Naive thymus-derived CD8-positive, alpha-beta T cell (primary cell): ENCODE measurements around the gene OCA2. TPM values are rescaled to one million over a fixed set of nuclear protein-coding genes. Genes with fewer than 3 reads are reported as not detected.

Experiments
- ATAC-seq, 2 donors: fragments of 150-1000 bp; cut with Tn5 transposase in 1 of 2; sonication (Bioruptor Pico), chemical (Tn5 transposase) in 1 of 2; 1 replicate in 1 of 2; 2 replicates in 1 of 2; pipeline ENCODE4 v1.10.0; 2021; ENCODE audit warnings: mild to moderate bottlenecking in 2 of 2, moderate library complexity in 2 of 2
- POLR2A ChIA-PET: fragments of 350-600 bp; sonication (Branson Sonifier 250); formaldehyde crosslinking; loops from one replicate; lab custom pipeline; 2021; ENCODE audit warnings: antibody characterized with exemption; lab: Charles Lee
- DNase-seq, 10 donors: peaks; one replicate each; pipeline versions ENCODE4 v3.0.0 to v3.0.0-alpha.2; 2020 to 2022
- H3K27ac Mint-ChIP-seq, 10 donors: one replicate each; pipeline ENCODE4 v1.8.0; 2020 to 2022; ENCODE audit warnings: mild to moderate bottlenecking in 10 of 10, mixed read lengths in 10 of 10, moderate library complexity in 4 of 10, inconsistent platforms in 1 of 10
- H3K27me3 Mint-ChIP-seq, 5 donors: one replicate each; pipeline ENCODE4 v1.8.0; 2021 to 2022; ENCODE audit warnings: mixed read lengths in 5 of 5
- H3K36me3 Mint-ChIP-seq, 3 donors: one replicate each; pipeline ENCODE4 v1.8.0; 2020 to 2022; ENCODE audit warnings: mixed read lengths in 3 of 3, mild to moderate bottlenecking in 2 of 3, inconsistent platforms in 1 of 3
- H3K4me1 Mint-ChIP-seq, 4 donors: one replicate each; pipeline ENCODE4 v1.8.0; 2021 to 2022; ENCODE audit warnings: mixed read lengths in 4 of 4
- H3K4me3 Mint-ChIP-seq, 10 donors: one replicate each; pipeline ENCODE4 v1.8.0; 2020 to 2022; ENCODE audit warnings: mild to moderate bottlenecking in 10 of 10, mixed read lengths in 10 of 10, moderate library complexity in 6 of 10, inconsistent platforms in 1 of 10
- H3K9me3 Mint-ChIP-seq, 9 donors: one replicate each; pipeline ENCODE4 v1.8.0; 2020 to 2022; ENCODE audit warnings: mixed read lengths in 9 of 9, mild to moderate bottlenecking in 3 of 9, inconsistent platforms in 1 of 9, moderate library complexity in 1 of 9
- polyA plus RNA-seq, 3 donors: library from polyadenylated mRNA; unstranded; fragments of 300-500 nt; fragmentation: Illumina TruSeq; gene quantifications; one replicate each; pipeline ENCODE4 v1.2.3, GENCODE V29; 2021
- total RNA-seq, 8 experiments: library from RNA in 2 of 8; stranded (reverse) in 2 of 8; gene quantifications; one replicate each; pipeline ENCODE4 v1.2.3 and lab custom pipeline; 2021 to 2026

Gene OCA2
- total and polyA plus RNA-seq, 5 experiments from 2014 or later, result not detected

GRCh38 chr15:27872355-27872754 is 226.8 kb downstream of the OCA2 start:
- no peak overlapping the region for H3K27ac Mint-ChIP-seq
- no peaks in the 10 kb centered on the region for H3K4me1 Mint-ChIP-seq
- ATAC-seq (no peak), DNase-seq (no peak)
- H3K27me3 Mint-ChIP-seq, result peaks cover 1 to 9% (median 4%) of the 10 kb centered on the region in 5 donors
- POLR2A ChIA-PET, result no interaction called here
- H3K36me3 Mint-ChIP-seq, result no peaks in the 10 kb centered on the region
- no peaks in the 10 kb centered on the region for H3K9me3 Mint-ChIP-seq
- no peak overlapping the region for H3K4me3 Mint-ChIP-seq

GRCh38 chr15:27871902-27872260 is 227.2 kb downstream of the OCA2 start:
- Mint-ChIP-seq H3K4me1 (no peaks in the 10 kb centered on the region), H3K27ac (no peak overlapping the region), H3K27me3 (peaks cover 1 to 9% (median 4%) of the 10 kb centered on the region in 5 donors), H3K9me3 (no peaks in the 10 kb centered on the region), H3K4me3 (no peak overlapping the region), H3K36me3 (no peaks in the 10 kb centered on the region)
- ATAC-seq, result no peak
- POLR2A ChIA-PET, result no interaction called here
- DNase-seq, result no peak

GRCh38 chr15:27871078-27871901 is 227.8 kb downstream of the OCA2 start:
- H3K4me3 Mint-ChIP-seq, result no peak overlapping the region

GRCh38 chr15:27870320-27870719 is 228.8 kb downstream of the OCA2 start:
- Mint-ChIP-seq H3K36me3 (no peaks in the 10 kb centered on the region), H3K4me3 (no peak overlapping the region), H3K27ac (no peak overlapping the region), H3K27me3 (peaks cover 1 to 9% (median 4%) of the 10 kb centered on the region in 5 donors), H3K9me3 (no peaks in the 10 kb centered on the region), H3K4me1 (no peaks in the 10 kb centered on the region)
- POLR2A ChIA-PET, result no interaction called here
- DNase-seq (no peak), ATAC-seq (no peak)

More at GRCh38 chr15:27871078-27871901, 227.8 kb downstream of the OCA2 start:
- H3K9me3 Mint-ChIP-seq, result no peaks in the 10 kb centered on the region
- POLR2A ChIA-PET, result no interaction called here
- H3K27ac Mint-ChIP-seq, result no peak overlapping the region
- DNase-seq, result no peak
- H3K36me3 Mint-ChIP-seq, result no peaks in the 10 kb centered on the region
- peaks cover 1 to 9% (median 4%) of the 10 kb centered on the region in 5 donors for H3K27me3 Mint-ChIP-seq
- H3K4me1 Mint-ChIP-seq, result no peaks in the 10 kb centered on the region
- no peak for ATAC-seq

- ATAC-seq, result no peak
- POLR2A ChIA-PET, result no interaction called here
- no peak for DNase-seq
- H3K27me3 Mint-ChIP-seq, result peaks cover 1 to 9% (median 4%) of the 10 kb centered on the region in 5 donors
- no peaks in the 10 kb centered on the region for H3K36me3 Mint-ChIP-seq
- no peaks in the 10 kb centered on the region for H3K4me1 Mint-ChIP-seq
- H3K9me3 Mint-ChIP-seq, result peaks cover 0 to under 1% (median 0%) of the 10 kb centered on the region in 9 donors
- H3K4me3 Mint-ChIP-seq, result no peak overlapping the region
- H3K27ac Mint-ChIP-seq, result no peak overlapping the region
These were observed 229.3 kb downstream of the OCA2 start for GRCh38 chr15:27869697-27870281.

- Mint-ChIP-seq H3K9me3 (peaks cover 0 to 2% (median 0%) of the 10 kb centered on the region in 9 donors), H3K4me1 (no peaks in the 10 kb centered on the region), H3K4me3 (no peak overlapping the region), H3K27ac (no peak overlapping the region), H3K36me3 (no peaks in the 10 kb centered on the region), H3K27me3 (peaks cover 1 to 9% (median 5%) of the 10 kb centered on the region in 5 donors)
- ATAC-seq (no peak), DNase-seq (no peak)
- POLR2A ChIA-PET, result no interaction called here
These were observed 230.2 kb downstream of the OCA2 start for GRCh38 chr15:27868828-27869404.

GRCh38 chr15:27867861-27868260 is 231.3 kb downstream of the OCA2 start:
- POLR2A ChIA-PET, result no interaction called here
- DNase-seq (no peak), ATAC-seq (no peak)
- Mint-ChIP-seq H3K4me3 (no peak overlapping the region), H3K27ac (no peak overlapping the region), H3K27me3 (peaks cover 1 to 9% (median 5%) of the 10 kb centered on the region in 5 donors), H3K4me1 (no peaks in the 10 kb centered on the region), H3K9me3 (peaks cover 0 to 4% (median 0%) of the 10 kb centered on the region in 9 donors), H3K36me3 (no peaks in the 10 kb centered on the region)

GRCh38 chr15:27866505-27867165 is 232.5 kb downstream of the OCA2 start:
- Mint-ChIP-seq H3K9me3 (peaks cover 0 to 5% (median 0%) of the 10 kb centered on the region in 9 donors), H3K4me1 (no peaks in the 10 kb centered on the region), H3K4me3 (no peak overlapping the region), H3K27me3 (peaks cover 0 to 9% (median 3%) of the 10 kb centered on the region in 5 donors), H3K36me3 (no peaks in the 10 kb centered on the region), H3K27ac (no peak overlapping the region)
- ATAC-seq, result no peak
- POLR2A ChIA-PET, result no interaction called here
- no peak for DNase-seq

DNA sequence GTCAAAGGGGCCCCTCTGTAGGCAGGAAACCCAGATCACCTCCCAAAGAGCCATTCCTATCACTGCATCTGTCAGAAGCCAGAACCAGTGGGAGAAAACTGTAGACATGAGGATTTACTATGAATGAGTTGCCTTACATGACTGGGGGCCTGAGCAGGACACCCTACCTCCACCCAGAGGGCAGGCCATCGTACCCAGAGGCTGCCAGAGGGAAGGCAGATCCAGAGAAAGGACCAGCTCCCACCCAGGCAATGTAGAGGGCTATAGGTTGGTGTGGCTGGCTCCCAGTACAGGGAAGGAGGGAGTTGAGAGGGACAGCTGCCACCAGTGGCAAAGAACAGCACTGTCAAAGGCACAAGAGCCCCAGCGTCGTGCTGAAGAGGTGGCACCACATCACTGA is 233.2 kb downstream of the OCA2 start:
- ATAC-seq (no peak), DNase-seq (no peak)
- H3K9me3 Mint-ChIP-seq, result peaks cover 0 to 12% (median 0%) of the 10 kb centered on the region in 9 donors
- H3K36me3 Mint-ChIP-seq, result no peaks in the 10 kb centered on the region
- no peak overlapping the region for H3K27ac Mint-ChIP-seq
- no peak overlapping the region for H3K4me3 Mint-ChIP-seq
- H3K4me1 Mint-ChIP-seq, result no peaks in the 10 kb centered on the region
- peaks cover 0 to 9% (median 2%) of the 10 kb centered on the region in 5 donors for H3K27me3 Mint-ChIP-seq
- POLR2A ChIA-PET, result no interaction called here

DNA sequence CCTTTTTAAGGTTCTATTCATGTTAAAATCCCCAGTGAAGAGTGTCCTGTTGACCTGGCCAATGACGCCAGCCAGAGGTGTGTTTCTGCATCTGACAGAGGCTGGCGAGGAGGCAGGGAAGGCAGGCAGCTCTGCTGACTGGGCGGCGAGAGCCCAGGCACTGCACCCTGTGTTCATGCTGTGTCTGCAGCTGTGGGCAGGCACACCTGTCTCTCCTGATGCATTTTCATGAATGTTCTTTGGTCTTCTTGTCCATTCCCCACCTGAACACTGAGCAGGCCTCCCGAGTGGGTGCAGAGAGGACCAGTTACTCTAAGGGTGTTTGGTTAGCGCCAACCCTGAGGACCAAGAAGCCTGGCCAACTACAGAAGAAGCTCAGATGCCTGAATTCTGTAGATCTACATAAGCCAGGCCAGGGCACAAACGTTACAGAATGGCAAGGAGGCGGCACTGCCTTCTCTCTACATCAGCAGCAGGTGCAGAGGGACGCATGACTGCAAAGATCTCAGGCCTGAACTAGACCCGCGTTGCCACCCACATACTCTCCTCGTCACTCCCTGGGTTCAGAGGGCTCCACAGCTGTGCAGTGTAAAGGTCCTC is 233.7 kb downstream of the OCA2 start:
- ATAC-seq (no peak), DNase-seq (no peak)
- Mint-ChIP-seq H3K9me3 (peaks cover 0 to 17% (median 2%) of the 10 kb centered on the region in 9 donors), H3K36me3 (no peaks in the 10 kb centered on the region), H3K4me3 (no peak overlapping the region), H3K4me1 (no peaks in the 10 kb centered on the region), H3K27ac (no peak overlapping the region), H3K27me3 (peaks cover 0 to 7% (median 2%) of the 10 kb centered on the region in 5 donors)
- POLR2A ChIA-PET, result no interaction called here

DNA sequence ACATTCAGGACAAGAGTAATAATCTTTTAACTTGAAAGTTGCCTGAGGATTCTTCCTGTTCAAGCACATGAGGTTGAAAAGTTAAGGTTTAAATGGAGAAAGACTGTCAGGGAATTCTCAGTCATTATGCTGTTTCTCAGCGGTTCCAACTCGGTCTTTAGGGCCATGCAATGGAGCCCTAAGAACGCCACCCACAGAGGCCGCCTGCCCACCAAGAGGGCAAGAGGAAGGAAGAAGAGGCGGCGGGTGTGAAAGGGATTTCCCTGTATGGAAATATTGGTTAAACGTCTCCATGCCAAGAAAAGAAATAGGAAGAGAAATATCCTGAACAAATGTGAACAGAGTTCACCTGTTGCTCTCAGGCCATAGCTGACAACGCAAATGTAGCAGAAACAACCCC is 234.4 kb downstream of the OCA2 start:
- Mint-ChIP-seq H3K36me3 (no peaks in the 10 kb centered on the region), H3K27ac (no peak overlapping the region), H3K4me3 (no peak overlapping the region), H3K4me1 (no peaks in the 10 kb centered on the region), H3K9me3 (peaks cover 0 to 19% (median 2%) of the 10 kb centered on the region in 9 donors), H3K27me3 (peaks cover 0 to 7% (median 1%) of the 10 kb centered on the region in 5 donors)
- ATAC-seq (no peak), DNase-seq (no peak)
- POLR2A ChIA-PET, result no interaction called here

GRCh38 chr15:27864086-27864485 is 235.0 kb downstream of the OCA2 start:
- DNase-seq (no peak), ATAC-seq (no peak)
- no peak overlapping the region for H3K4me3 Mint-ChIP-seq
- H3K9me3 Mint-ChIP-seq, result peaks cover 0 to 19% (median 2%) of the 10 kb centered on the region in 9 donors
- no peak overlapping the region for H3K27ac Mint-ChIP-seq
- peaks cover 0 to 7% (median 1%) of the 10 kb centered on the region in 5 donors for H3K27me3 Mint-ChIP-seq
- H3K4me1 Mint-ChIP-seq, result no peaks in the 10 kb centered on the region
- H3K36me3 Mint-ChIP-seq, result no peaks in the 10 kb centered on the region
- POLR2A ChIA-PET, result no interaction called here
